Keratinocyte (primary cell): ENCODE results near the gene CDKN1C. TPM values are rescaled to one million over a fixed set of nuclear protein-coding genes. Genes with fewer than 3 reads are reported as not detected.

Experiments
- DNase-seq: peaks from one replicate; pipeline ENCODE4 v3.0.0-alpha.2; 2011; ENCODE audit warnings: low read depth, missing footprints, low spot score
- FAIRE-seq: peaks from 2 replicates; lab custom pipeline; 2011; peaks lifted over from hg19 to GRCh38; lab: Jason Lieb, UNC
- H2AFZ ChIP-seq: 2 replicates; pipeline ENCODE4 v1.6.0; 2012; ENCODE audit warnings: low read length, control low read depth, inconsistent platforms; ENCODE audit not compliant: control insufficient read depth
- H3K27ac ChIP-seq: 2 replicates; pipeline ENCODE4 v1.5.1; 2011; ENCODE audit warnings: low read length; ENCODE audit not compliant: control insufficient read depth, insufficient read depth
- H3K27me3 ChIP-seq: 3 replicates; pipeline ENCODE4 v1.6.0; 2011; ENCODE audit warnings: low read length; ENCODE audit not compliant: control insufficient read depth, insufficient read depth; ENCODE audit errors: extremely low read depth
- H3K36me3 ChIP-seq, 2 experiments: 2 replicates in 1 of 2; 3 replicates in 1 of 2; pipeline ENCODE4 v1.5.1; 2011; ENCODE audit warnings: low read length in 2 of 2, mild to moderate bottlenecking in 1 of 2; ENCODE audit not compliant: control insufficient read depth in 2 of 2, insufficient read depth in 2 of 2; ENCODE audit errors: extremely low read depth in 1 of 2
- H3K4me1 ChIP-seq: 3 replicates; pipeline ENCODE4 v1.5.1; 2011; ENCODE audit warnings: low read length; ENCODE audit not compliant: control insufficient read depth, insufficient read depth; ENCODE audit errors: extremely low read depth
- H3K4me2 ChIP-seq: 3 replicates; pipeline ENCODE4 v1.6.0; 2011; ENCODE audit warnings: low read depth, low read length; ENCODE audit not compliant: control insufficient read depth, insufficient read depth; ENCODE audit errors: extremely low read depth
- H3K4me3 ChIP-seq, 3 experiments: fragments of 200-600 bp in 1 of 3; sonication (generic) in 1 of 3; 2 replicates in 2 of 3; 3 replicates in 1 of 3; pipeline ENCODE4 v1.5.1; 2011 to 2016; ENCODE audit warnings: low read length in 3 of 3, mild to moderate bottlenecking in 3 of 3, control low read depth in 2 of 3, inconsistent platforms in 1 of 3, low read depth in 1 of 3, mixed read lengths in 1 of 3, mixed run types in 1 of 3, moderate library complexity in 1 of 3; ENCODE audit not compliant: control insufficient read depth in 2 of 3, insufficient read depth in 2 of 3; ENCODE audit errors: extremely low read depth in 1 of 3
- H3K79me2 ChIP-seq: 2 replicates; pipeline ENCODE4 v1.6.0; 2012; ENCODE audit warnings: low read length; ENCODE audit not compliant: control insufficient read depth, insufficient read depth
- H3K9ac ChIP-seq: 3 replicates; pipeline ENCODE4 v1.6.0; 2011; ENCODE audit warnings: low read length; ENCODE audit not compliant: control insufficient read depth, insufficient read depth; ENCODE audit errors: extremely low read depth
- H3K9me1 ChIP-seq: 3 replicates; pipeline ENCODE4 v1.6.0; 2011; ENCODE audit warnings: low read length; ENCODE audit not compliant: control insufficient read depth, insufficient read depth; ENCODE audit errors: extremely low read depth
- H3K9me3 ChIP-seq: 2 replicates; pipeline ENCODE4 v1.5.1; 2012; ENCODE audit warnings: low read depth, low read length; ENCODE audit not compliant: control insufficient read depth
- H4K20me1 ChIP-seq: 3 replicates; pipeline ENCODE4 v1.6.0; 2011; ENCODE audit warnings: low read length; ENCODE audit not compliant: control insufficient read depth, insufficient read depth; ENCODE audit errors: extremely low read depth
- CTCF ChIP-seq, 3 experiments: IDR thresholded peaks in 1 of 3; conservative IDR thresholded peaks in 1 of 3; optimal IDR thresholded peaks in 1 of 3; 2 replicates in 2 of 3; 3 replicates in 1 of 3; pipeline versions ENCODE3 to v1.5.1; 2011; ENCODE audit warnings: low read length in 3 of 3, mild to moderate bottlenecking in 3 of 3, moderate library complexity in 2 of 3, control low read depth in 1 of 3, inconsistent platforms in 1 of 3; ENCODE audit not compliant: insufficient read depth in 2 of 3; ENCODE audit errors: extremely low read depth in 1 of 3
- EZH2 ChIP-seq: IDR thresholded peaks from one replicate; pipeline ENCODE4 v1.6.1; 2012; ENCODE audit warnings: inconsistent platforms, mild to moderate bottlenecking, low read length, moderate library complexity
- dilution Hi-C: fragments of 300-500 bp; cut with MboI; formaldehyde crosslinking; loops from one replicate; pipeline ENCODE4 v1.7.0; 2020; ENCODE audit warnings: low sequenced_read_pairs; ENCODE audit not compliant: extremely low pct_ligation_motif_present
- polyA plus RNA-seq, 5 experiments: library from polyadenylated mRNA; depleted of rRNA in 3 of 5; stranded (reverse) in 3 of 5; stranded (forward) in 1 of 5; unstranded in 1 of 5; fragments of >200 nt; gene quantifications; 1 replicate in 1 of 5; 2 replicates in 3 of 5; 3 replicates in 1 of 5; pipeline versions ENCODE4 v1.2.1 to v1.2.3, GENCODE V29; 2011 to 2012; ENCODE audit warnings: missing spikeins in 2 of 5, low read depth in 1 of 5, low replicate concordance in 1 of 5

The CDKN1C gene
- polyA plus RNA-seq, 1 donor (not counting 4 experiments of a cell fraction or from before 2014, with no cell fraction given): 0.37 TPM

DNA sequence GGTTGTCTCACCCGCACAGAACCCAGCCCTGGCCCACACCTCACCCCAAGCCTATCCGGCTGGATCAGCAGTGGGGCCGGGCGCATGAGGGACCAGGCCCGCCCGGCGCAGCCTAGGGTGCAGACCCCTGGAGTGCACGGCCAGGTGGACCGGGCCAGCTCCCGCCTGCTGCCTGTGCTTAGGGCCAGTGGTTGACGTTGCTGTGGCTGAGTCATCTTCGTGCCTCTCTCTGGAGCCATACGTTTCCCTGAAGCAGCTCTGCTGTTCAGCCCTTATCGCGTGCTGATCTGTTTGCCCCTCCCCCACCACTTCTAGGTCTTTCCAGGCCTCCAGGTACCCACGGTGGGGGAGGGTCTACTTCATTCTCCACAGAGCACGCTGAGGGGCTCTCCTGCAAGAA, 39.5 kb downstream of the CDKN1C start:
- DNase-seq (no peak), FAIRE-seq (no peak)
- Histone ChIP-seq H3K9me3 (no peaks in the 10 kb centered on the region), H3K9me1 (no peaks in the 10 kb centered on the region), H3K36me3 (no peaks in the 10 kb centered on the region), H3K4me1 (no peaks in the 10 kb centered on the region), H3K4me3 (no peak overlapping the region), H3K4me2 (no peak overlapping the region), H4K20me1 (no peaks in the 10 kb centered on the region), H3K27me3 (peaks cover 22% of the 10 kb centered on the region), H3K9ac (no peak overlapping the region), H2AFZ (no peak overlapping the region), H3K27ac (no peak overlapping the region), H3K79me2 (no peaks in the 10 kb centered on the region)
- TF ChIP-seq EZH2 (no peak), CTCF (optimal IDR thresholded peaks at IDR 0.05 in 1 of 3, IDR thresholded peaks at IDR 0.05 in 1 of 3, conservative IDR thresholded peaks at IDR 0.05 in 1 of 3; ENCODE audit: extremely low read depth in 1 of 3, insufficient read depth in 2 of 3, low read length in 3 of 3) (no peak)
- dilution Hi-C loops: no loop called here

DNA sequence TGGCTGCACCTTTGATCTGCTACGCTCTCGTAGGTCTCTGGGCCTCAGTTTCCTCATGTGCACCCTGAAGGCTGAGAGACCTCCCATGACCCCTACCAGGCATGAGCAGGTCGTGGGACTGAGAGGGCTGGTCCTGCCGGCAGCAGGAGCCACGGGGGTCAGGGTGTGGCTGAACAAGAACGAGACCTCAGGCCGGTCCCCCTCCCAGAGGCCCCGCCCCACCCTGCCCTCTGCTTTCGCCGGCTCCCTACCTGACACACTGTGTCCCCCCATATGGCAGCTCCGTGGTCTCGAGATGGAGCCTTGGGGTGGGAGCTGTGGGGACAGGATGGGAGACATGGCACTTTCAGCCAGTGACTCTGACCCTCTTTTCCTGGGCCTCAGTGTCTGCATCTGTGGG, 40.6 kb downstream of the CDKN1C start:
- H3K9me3 ChIP-seq: no peaks in the 10 kb centered on the region
- H4K20me1 ChIP-seq: no peaks in the 10 kb centered on the region
- DNase-seq (no peak), FAIRE-seq (no peak)
- H2AFZ ChIP-seq: no peak overlapping the region
- no peak overlapping the region for H3K4me2 ChIP-seq
- peaks cover 22% of the 10 kb centered on the region for H3K27me3 ChIP-seq
- H3K9ac ChIP-seq: no peak overlapping the region
- no peak overlapping the region for H3K27ac ChIP-seq
- H3K4me1 ChIP-seq: no peaks in the 10 kb centered on the region
- H3K79me2 ChIP-seq: no peaks in the 10 kb centered on the region
- no peaks in the 10 kb centered on the region for H3K9me1 ChIP-seq
- dilution Hi-C loops: no loop called here
- H3K36me3 ChIP-seq: no peaks in the 10 kb centered on the region
- H3K4me3 ChIP-seq: no peak overlapping the region
- TF ChIP-seq EZH2 (no peak), CTCF (optimal IDR thresholded peaks at IDR 0.05 in 1 of 3, IDR thresholded peaks at IDR 0.05 in 1 of 3, conservative IDR thresholded peaks at IDR 0.05 in 1 of 3; ENCODE audit: extremely low read depth in 1 of 3, insufficient read depth in 2 of 3, low read length in 3 of 3) (no peak)
